Panc1 (cell line): ENCODE data around the gene PTPRK. TPM values are rescaled to one million over a fixed set of nuclear protein-coding genes. Genes with fewer than 3 reads are reported as not detected.

Experiments
- ATAC-seq: fragments of 200-7000 bp; cut with Tn5 transposase; 2 replicates; pipeline ENCODE4 v1.9.1; 2020; ENCODE audit warnings: mild to moderate bottlenecking, moderate library complexity
- BruUV-seq: library from RNA; stranded (reverse); fragments of 400-500 nt; replicated peaks from 2 replicates; lab custom pipeline; 2021; lab: Mats Ljungman, UMichigan
- CTCF ChIA-PET: fragments of 300-600 bp; sonication (Branson Sonifier 250); formaldehyde crosslinking; loops from one replicate; lab custom pipeline; 2022; ENCODE audit warnings: antibody characterized with exemption; lab: Charles Lee
- POLR2A ChIA-PET: fragments of 300-600 bp; sonication (Branson Sonifier 250); formaldehyde crosslinking; loops from one replicate; lab custom pipeline; 2022; ENCODE audit warnings: antibody characterized with exemption; lab: Charles Lee
- DNase-seq: peaks from one replicate; pipeline ENCODE4 v3.0.0-alpha.2; 2010; ENCODE audit warnings: low read depth, low spot score
- H3K27ac ChIP-seq: 2 replicates; pipeline ENCODE4 v1.5.1; 2011; ENCODE audit warnings: mild to moderate bottlenecking, low read length, inconsistent platforms
- H3K27me3 ChIP-seq: fragments of 200-500 bp; sonication (Bioruptor generic); 2 replicates; pipeline ENCODE4 v1.6.0; 2014; ENCODE audit warnings: low read length, inconsistent platforms; ENCODE audit not compliant: control insufficient read depth, insufficient read depth
- H3K36me3 ChIP-seq: fragments of 200-500 bp; sonication (Bioruptor generic); 2 replicates; pipeline ENCODE4 v1.5.1; 2014; ENCODE audit warnings: inconsistent platforms, mild to moderate bottlenecking, low read length, moderate library complexity; ENCODE audit not compliant: control insufficient read depth, insufficient read depth
- H3K4me1 ChIP-seq: 2 replicates; pipeline ENCODE4 v1.5.1; 2011; ENCODE audit warnings: inconsistent platforms, mild to moderate bottlenecking, low read length, moderate library complexity; ENCODE audit not compliant: control insufficient read depth, insufficient read depth
- H3K4me3 ChIP-seq, 2 experiments: 2 replicates each; pipeline ENCODE4 v1.5.1; 2011 to 2012; ENCODE audit warnings: low read depth in 2 of 2, low read length in 2 of 2, mild to moderate bottlenecking in 2 of 2, inconsistent platforms in 1 of 2, moderate library complexity in 1 of 2
- H3K9me3 ChIP-seq: fragments of 200-500 bp; sonication (Bioruptor generic); 2 replicates; pipeline ENCODE4 v1.5.1; 2014; ENCODE audit warnings: low read depth, mild to moderate bottlenecking, inconsistent platforms, low read length, moderate library complexity; ENCODE audit not compliant: control insufficient read depth, insufficient read depth
- CTCF ChIP-seq: fragments of 450-650 bp; IDR thresholded peaks from 2 replicates; pipeline ENCODE4 v1.5.1; 2017; ENCODE audit warnings: mild to moderate bottlenecking
- POLR2AphosphoS5 ChIP-seq: IDR thresholded peaks from 2 replicates; pipeline ENCODE4 v1.6.1; 2012; ENCODE audit warnings: mild to moderate bottlenecking, low read depth, low read length, moderate library complexity
- SIN3A ChIP-seq: IDR thresholded peaks from 2 replicates; pipeline ENCODE4 v1.6.1; 2012; ENCODE audit warnings: low read depth, mild to moderate bottlenecking, low read length, moderate library complexity, borderline replicate concordance; ENCODE audit not compliant: insufficient read depth
- TCF7L2 ChIP-seq: IDR thresholded peaks from 2 replicates; pipeline ENCODE4 v1.6.1; 2011; ENCODE audit warnings: mild to moderate bottlenecking, low read depth, low read length, inconsistent platforms
- in situ Hi-C: cut with HindIII; loops from 2 replicates; pipeline ENCODE4 v1.10.0; 2016; ENCODE audit warnings: low sequenced_read_pairs, low pct_unique_long_range_greater_than_20kb
- intact Hi-C: fragments of 100-400 bp; cut with micrococcal nuclease; formaldehyde crosslinking; loops from one replicate; pipeline ENCODE4 v1.10.0; 2022; ENCODE audit not compliant: unreplicated experiment
- total RNA-seq: library from RNA; stranded (reverse); gene quantifications from one replicate; pipeline ENCODE4 v1.2.1, GENCODE V29; 2021; ENCODE audit not compliant: unreplicated experiment
- TF ChIP-seq, protein P1 (sequence below), 2 experiments: IDR thresholded peaks; 2 replicates each; pipeline ENCODE4 v1.6.1; 2011 to 2012; ENCODE audit warnings: low read depth in 2 of 2, control low read depth in 1 of 2, low read length in 1 of 2, mild to moderate bottlenecking in 1 of 2, moderate library complexity in 1 of 2; ENCODE audit not compliant: insufficient read depth in 1 of 2

The PTPRK gene
- total RNA-seq, 1 experiment from 2014 or later = 61.8 TPM

- H3K27me3 ChIP-seq = no peaks in the 10 kb centered on the region
- BruUV-seq = no TSS peak
These were observed 452.3 kb downstream of the PTPRK start for GRCh38 chr6:128068119-128068479.

DNA sequence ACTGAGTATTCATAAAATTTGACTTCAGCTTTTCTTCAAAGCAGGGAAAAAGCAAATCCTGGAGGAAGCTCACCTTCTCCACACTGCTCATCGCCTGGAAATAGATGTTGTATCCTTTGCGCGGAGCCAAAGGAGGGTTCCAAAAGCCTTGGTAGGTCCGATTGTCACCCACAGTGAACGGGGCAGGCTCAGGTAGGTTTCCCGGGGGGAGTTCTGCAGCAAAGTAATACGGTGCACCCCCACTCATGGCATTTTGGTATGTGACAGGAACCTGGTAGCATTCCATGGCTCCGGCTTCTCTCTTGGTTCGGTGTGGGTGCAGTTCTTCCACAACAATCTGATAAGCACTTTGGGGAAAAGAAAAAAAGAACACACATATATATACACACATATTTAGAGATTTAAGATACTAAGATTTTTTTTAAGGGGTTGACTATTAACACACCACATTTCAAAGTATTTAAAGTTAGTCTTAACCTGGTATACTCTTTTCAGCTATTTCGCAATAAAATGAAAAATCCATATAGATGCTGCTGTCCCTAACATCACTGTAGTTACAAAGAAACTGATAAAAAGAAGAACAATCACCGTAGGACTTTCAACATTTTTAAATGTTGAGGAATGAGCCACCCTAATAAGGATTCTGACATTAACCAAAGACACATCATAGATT lies 452.8 kb downstream of the PTPRK start:
- ATAC-seq = no peak
- DNase-seq = no peak
- CTCF ChIA-PET = no interaction called here
- Histone ChIP-seq H3K4me3 (no peak overlapping the region), H3K4me1 (no peaks in the 10 kb centered on the region), H3K9me3 (no peaks in the 10 kb centered on the region), H3K36me3 (no peaks in the 10 kb centered on the region; the same call in 1 of the 2 replicates), H3K27ac (no peak overlapping the region), H3K27me3 (no peaks in the 10 kb centered on the region)
- POLR2A ChIA-PET = no interaction called here
- no TSS peak for BruUV-seq
- TF ChIP-seq CTCF (no peak), POLR2AphosphoS5 (no peak), TCF7L2 (no peak), SIN3A (no peak)
- TF ChIP-seq, protein P1, sequence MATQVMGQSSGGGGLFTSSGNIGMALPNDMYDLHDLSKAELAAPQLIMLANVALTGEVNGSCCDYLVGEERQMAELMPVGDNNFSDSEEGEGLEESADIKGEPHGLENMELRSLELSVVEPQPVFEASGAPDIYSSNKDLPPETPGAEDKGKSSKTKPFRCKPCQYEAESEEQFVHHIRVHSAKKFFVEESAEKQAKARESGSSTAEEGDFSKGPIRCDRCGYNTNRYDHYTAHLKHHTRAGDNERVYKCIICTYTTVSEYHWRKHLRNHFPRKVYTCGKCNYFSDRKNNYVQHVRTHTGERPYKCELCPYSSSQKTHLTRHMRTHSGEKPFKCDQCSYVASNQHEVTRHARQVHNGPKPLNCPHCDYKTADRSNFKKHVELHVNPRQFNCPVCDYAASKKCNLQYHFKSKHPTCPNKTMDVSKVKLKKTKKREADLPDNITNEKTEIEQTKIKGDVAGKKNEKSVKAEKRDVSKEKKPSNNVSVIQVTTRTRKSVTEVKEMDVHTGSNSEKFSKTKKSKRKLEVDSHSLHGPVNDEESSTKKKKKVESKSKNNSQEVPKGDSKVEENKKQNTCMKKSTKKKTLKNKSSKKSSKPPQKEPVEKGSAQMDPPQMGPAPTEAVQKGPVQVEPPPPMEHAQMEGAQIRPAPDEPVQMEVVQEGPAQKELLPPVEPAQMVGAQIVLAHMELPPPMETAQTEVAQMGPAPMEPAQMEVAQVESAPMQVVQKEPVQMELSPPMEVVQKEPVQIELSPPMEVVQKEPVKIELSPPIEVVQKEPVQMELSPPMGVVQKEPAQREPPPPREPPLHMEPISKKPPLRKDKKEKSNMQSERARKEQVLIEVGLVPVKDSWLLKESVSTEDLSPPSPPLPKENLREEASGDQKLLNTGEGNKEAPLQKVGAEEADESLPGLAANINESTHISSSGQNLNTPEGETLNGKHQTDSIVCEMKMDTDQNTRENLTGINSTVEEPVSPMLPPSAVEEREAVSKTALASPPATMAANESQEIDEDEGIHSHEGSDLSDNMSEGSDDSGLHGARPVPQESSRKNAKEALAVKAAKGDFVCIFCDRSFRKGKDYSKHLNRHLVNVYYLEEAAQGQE (IDR thresholded peaks at IDR 0.05; ENCODE audit: insufficient read depth in 1 of 2, low read depth in 2 of 2, low read length in 1 of 2) = no peak
- in situ Hi-C loops (no loop called here), intact Hi-C loops (no loop called here)

More at GRCh38 chr6:128068119-128068479, 452.3 kb downstream of the PTPRK start:
- in situ Hi-C loops = no loop called here
- intact Hi-C loops = no loop called here
- Histone ChIP-seq H3K36me3 (no peaks in the 10 kb centered on the region; the same call in 1 of the 2 replicates), H3K9me3 (no peaks in the 10 kb centered on the region), H3K4me1 (no peaks in the 10 kb centered on the region), H3K4me3 (no peak overlapping the region), H3K27ac (no peak overlapping the region)
- TF ChIP-seq TCF7L2 = no peak
- TF ChIP-seq, protein P1 (IDR thresholded peaks at IDR 0.05; ENCODE audit: insufficient read depth in 1 of 2, low read depth in 2 of 2, low read length in 1 of 2) = no peak
- no peak for TF ChIP-seq SIN3A
- TF ChIP-seq POLR2AphosphoS5 = no peak
- TF ChIP-seq CTCF = no peak
- ATAC-seq = no peak
- DNase-seq = no peak
- CTCF ChIA-PET = no interaction called here
- POLR2A ChIA-PET = no interaction called here
